IPS DF 19.7 (cell line): Measurements from ENCODE around the gene GMDS.

Experiments used
- DNase-seq: peaks from one replicate; pipeline ENCODE4 v3.0.0-alpha.2; 2013; ENCODE audit warnings: low read depth, low spot score

The GMDS gene

DNA sequence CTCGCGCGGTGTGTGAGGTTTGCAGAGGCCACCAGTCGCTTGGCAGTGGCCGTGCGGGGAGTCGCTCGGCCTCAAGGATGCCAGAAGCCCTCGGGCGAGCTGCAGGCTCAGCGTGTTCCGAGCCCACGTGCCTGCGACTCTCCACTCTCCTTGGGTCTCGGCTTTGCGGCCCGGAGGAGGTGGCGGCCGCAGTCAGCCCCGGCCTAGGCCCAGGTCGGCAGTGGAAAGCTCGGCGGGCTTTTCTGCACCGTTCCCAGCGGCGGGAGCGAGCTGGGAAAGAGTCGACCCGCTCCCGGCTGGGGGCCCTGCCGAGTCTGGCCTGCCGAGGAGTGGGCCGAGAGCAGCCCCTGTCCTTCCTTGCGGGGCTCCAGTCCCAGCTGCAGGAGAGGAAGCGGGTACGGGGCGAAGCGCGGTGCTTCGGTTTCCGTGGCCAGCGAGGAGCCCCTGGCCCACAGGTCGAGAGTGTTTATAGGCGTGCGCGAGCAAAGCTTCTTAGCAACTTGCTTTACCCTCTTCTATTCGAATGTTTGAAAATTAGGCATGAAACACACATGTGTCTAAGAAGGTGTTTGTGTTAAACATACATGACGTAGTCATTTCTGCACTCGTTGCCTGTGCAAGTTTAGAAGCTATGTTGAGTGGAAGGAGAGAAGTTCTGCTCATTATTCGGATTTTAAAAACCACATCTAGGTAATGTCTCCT, 630.1 kb downstream of the GMDS start:
- no peak for DNase-seq

DNA sequence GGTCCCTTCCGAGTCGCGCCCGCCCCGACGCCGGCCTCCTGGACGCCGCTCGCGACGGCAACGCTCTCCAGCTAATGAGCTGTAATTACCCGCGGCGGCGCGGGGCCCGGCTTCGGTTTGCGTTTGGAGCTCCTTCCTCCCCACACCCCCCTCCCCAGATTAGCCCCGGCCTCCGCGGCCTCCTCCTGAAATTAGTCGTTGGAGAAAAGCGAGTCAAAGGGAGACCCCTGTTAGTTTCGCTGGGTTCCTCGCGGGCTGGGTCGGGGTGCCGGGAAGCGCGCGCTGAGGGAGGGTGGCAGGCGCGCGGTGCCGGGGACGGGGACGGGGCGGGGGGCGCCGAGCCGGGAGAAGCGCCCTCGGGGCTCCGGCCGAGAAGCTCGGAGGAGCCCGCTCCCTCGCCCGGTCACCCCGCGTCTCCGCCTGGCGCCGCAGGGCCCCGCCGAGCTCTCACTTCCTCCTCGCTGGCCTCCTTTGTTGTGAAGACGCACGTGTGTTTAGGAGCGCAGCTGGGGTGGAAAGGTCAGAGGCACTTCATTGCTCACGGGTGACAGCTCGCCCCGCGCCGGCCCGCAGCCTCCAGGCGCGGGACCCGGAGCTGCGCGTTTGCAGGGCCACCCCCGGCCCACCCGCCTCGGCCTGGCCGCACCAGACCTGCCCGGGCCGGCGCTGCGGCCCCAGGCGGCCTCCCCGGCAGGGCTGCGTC, 630.8 kb downstream of the GMDS start:
- DNase-seq = no peak

- no peak for DNase-seq
These were observed 631.5 kb downstream of the GMDS start for GRCh38 chr6:1613688-1614447.

- no peak for DNase-seq
These were observed 632.1 kb downstream of the GMDS start for GRCh38 chr6:1613346-1613687.

GRCh38 chr6:1612974-1613306, 632.5 kb downstream of the GMDS start:
- DNase-seq = no peak

- no peak for DNase-seq
These were observed 633.0 kb downstream of the GMDS start for GRCh38 chr6:1612299-1612973.

DNA sequence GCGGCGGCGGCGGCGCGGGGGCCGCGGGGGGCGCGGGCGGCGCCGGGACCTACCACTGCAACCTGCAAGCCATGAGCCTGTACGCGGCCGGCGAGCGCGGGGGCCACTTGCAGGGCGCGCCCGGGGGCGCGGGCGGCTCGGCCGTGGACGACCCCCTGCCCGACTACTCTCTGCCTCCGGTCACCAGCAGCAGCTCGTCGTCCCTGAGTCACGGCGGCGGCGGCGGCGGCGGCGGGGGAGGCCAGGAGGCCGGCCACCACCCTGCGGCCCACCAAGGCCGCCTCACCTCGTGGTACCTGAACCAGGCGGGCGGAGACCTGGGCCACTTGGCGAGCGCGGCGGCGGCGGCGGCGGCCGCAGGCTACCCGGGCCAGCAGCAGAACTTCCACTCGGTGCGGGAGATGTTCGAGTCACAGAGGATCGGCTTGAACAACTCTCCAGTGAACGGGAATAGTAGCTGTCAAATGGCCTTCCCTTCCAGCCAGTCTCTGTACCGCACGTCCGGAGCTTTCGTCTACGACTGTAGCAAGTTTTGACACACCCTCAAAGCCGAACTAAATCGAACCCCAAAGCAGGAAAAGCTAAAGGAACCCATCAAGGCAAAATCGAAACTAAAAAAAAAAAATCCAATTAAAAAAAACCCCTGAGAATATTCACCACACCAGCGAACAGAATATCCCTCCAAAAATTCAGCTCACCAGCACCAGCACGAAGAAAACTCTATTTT, 633.7 kb downstream of the GMDS start:
- DNase-seq = no peak

DNA sequence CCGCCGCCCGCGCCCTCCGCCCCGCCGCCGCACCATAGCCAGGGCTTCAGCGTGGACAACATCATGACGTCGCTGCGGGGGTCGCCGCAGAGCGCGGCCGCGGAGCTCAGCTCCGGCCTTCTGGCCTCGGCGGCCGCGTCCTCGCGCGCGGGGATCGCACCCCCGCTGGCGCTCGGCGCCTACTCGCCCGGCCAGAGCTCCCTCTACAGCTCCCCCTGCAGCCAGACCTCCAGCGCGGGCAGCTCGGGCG, 634.2 kb downstream of the GMDS start:
- no peak for DNase-seq

- no peak for DNase-seq
These were observed 634.7 kb downstream of the GMDS start for GRCh38 chr6:1610497-1611321.

DNA sequence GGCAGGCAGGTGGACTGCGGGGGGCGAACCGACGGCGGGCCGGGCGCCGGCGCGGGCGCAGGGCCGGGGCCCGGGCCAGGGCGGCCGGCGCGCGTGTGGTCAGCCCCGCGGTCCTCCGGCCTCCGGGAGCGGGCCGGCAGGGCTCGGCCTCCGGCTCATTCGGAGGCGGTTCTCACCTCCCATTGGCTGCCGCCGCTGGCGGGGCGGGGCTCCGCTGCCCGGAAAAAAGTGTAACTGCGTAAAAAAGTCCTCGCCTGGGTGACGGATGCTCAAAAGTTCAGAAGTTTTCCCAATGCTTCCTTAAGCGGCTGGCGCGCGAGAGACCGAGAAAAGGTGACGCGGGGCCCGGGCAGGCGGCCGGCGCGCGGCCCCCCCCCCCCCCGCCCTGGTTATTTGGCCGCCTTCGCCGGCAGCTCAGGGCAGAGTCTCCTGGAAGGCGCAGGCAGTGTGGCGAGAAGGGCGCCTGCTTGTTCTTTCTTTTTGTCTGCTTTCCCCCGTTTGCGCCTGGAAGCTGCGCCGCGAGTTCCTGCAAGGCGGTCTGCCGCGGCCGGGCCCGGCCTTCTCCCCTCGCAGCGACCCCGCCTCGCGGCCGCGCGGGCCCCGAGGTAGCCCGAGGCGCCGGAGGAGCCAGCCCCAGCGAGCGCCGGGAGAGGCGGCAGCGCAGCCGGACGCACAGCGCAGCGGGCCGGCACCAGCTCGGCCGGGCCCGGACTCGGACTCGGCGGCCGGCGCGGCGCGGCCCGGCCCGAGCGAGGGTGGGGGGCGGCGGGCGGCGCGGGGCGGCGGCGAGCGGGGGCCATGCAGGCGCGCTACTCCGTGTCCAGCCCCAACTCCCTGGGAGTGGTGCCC, 635.5 kb downstream of the GMDS start, which contains the start of gene FOXC1:
FOXC1 (plus strand) TSS at position 268 of the 849 bp plus-strand sequence; CDS start at position 799, 531 bp downstream.
- no peak for DNase-seq

GRCh38 chr6:1609041-1609647, 636.3 kb downstream of the GMDS start:
- DNase-seq = no peak

DNA sequence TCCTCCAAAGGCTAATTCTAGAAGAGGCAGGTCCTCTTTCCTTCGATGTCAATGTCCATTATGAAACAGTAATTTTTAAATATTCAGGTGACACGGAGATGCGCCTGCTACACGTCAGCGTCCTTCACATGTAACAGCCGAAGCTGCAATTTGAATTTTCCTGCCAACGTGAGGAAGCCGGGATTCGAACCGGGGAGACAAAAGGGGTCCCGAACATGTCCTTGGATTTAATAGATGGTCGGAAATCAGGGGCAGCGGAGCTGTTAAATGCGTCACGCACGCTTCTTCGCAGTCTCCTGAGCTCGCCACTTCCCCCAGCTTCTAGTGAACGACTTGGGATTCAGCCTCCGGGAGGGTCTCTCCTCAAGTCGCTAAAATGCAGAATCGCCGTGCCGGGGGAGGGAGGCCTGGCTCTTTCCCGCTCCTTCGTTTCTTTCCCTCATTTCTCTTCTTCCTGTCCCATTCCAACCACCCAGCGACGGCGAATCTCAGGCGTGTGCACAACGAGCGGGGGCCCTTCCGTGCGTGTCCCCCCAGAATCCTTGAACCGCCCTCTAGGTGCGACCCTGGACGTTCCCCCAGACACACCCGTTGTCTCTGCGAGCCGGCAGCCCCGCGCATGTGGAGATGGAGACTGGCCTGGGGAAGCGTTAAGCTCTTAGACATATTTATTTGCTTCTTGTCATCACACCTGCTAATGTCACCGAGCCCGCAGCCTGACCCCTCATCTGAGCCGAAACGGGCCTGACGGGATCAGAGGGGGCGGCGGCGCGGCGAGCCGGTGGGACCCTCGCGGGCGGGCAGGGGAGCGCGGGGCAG, 637.0 kb downstream of the GMDS start:
- no peak for DNase-seq

- DNase-seq = no peak
These were observed 637.7 kb downstream of the GMDS start for GRCh38 chr6:1607516-1608221.

DNA sequence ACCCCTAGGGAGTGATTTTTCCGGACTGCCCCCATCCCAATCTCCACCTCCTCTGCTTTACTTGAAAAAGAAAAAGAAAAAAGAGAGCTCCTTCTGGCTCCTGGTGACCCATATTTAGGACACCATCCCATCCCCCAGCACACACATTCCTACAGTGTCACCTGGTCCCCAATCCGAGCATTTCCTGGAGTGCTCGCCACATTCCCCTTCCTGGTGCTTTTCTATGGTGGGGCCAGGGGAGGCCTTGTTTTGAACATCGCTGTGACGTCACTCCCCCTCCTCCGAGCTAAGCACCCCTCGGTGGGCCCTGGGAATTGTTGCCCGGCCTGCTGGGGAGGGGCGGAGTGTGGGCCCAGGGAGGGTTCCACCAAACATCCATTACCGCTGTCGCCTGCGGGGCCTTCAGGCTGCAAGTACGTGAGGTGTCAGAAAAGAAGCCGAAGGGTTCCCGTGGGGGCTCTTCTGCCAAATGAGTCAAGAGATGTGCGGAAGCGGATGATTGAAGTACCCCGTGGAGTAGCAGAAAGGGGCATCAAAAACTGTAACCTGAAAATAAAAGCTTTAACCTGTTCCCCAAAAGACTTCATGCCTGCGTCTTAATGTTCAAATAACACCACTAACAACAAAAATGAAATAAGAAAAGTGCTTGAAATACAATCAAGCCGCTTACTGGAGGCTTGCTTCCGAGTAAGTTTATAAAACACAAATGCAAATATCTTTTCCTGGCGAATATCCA, 638.5 kb downstream of the GMDS start:
- DNase-seq = no peak

GRCh38 chr6:1605893-1606779, 639.3 kb downstream of the GMDS start:
- DNase-seq = no peak
